Gastroesophageal sphincter (tissue), 3 donors: ENCODE data around the gene SETD5.

ENCODE experiments used
- CTCF ChIP-seq, 4 experiments: fragments of 200-600 bp in 2 of 4; fragments of 450-650 bp in 2 of 4; sonication (generic) in 1 of 4; IDR thresholded peaks; one replicate each; pipeline ENCODE4 v1.5.1; 2017 to 2019; ENCODE audit warnings: antibody characterized with exemption in 4 of 4, mild to moderate bottlenecking in 2 of 4, moderate library complexity in 2 of 4
- POLR2A ChIP-seq, 2 donors: fragments of 450-650 bp; IDR thresholded peaks; one replicate each; pipeline ENCODE4 v1.6.1; 2017; ENCODE audit warnings: antibody characterized with exemption in 2 of 2, mild to moderate bottlenecking in 2 of 2, moderate library complexity in 1 of 2
- POLR2AphosphoS5 ChIP-seq: sonication (generic); formaldehyde crosslinking; IDR thresholded peaks from one replicate; pipeline ENCODE4 v1.6.1; 2017; ENCODE audit warnings: antibody characterized with exemption

GRCh38 chr3:9473496-9474065, 76.2 kb downstream of the SETD5 start:
- TF ChIP-seq POLR2A (IDR thresholded peaks at IDR 0.05): no peak
- TF ChIP-seq CTCF (IDR thresholded peaks at IDR 0.05): no peak
- TF ChIP-seq POLR2AphosphoS5: no peak
